ENCODE measurements around the gene PDZD2. TPM values are rescaled to one million over a fixed set of nuclear protein-coding genes. Genes with fewer than 3 reads are reported as not detected.
A peak's percentile ranks its signal among the peaks of the same experiment; 100 is the strongest.

Gene PDZD2
- total RNA-seq, 3 donors from 2014 or later (not counting 1 experiment from before 2014, with no cell fraction given): 0.50 to 1.3 (median 0.66) TPM

DNA sequence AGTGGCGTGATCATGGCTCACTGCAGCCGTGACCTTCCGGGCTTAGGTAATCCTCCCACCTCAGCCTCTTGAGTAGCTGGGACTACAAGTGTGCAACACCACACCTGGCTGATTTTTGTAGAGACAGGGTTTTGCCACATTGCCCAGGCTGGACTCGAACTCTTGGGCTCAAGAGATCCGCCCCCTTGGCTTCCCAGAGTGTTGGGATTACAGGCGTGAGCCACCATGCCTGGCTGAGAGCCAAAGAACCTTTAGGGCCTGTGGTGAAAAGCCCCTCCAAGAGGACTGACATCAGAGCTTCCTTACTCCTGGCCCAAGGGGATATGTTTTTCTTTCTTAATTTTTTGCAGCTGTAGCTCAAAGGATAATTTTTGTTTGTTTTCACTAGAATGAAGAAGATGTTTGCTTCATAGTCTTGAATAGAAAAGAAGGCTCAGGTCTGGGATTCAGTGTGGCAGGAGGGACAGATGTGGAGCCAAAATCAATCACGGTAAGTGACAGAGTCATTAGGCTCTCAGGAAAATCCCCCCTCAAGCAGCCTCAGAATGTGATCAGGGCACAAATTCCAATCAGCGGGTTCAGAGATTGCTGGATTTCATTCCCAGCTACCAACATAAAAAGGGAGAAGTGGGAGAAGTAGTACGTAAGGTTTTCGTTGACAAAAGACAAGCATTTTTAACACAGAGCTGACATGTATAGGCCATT, 458.1 kb downstream of the PDZD2 start:
- H3K9me3 ChIP-seq (ENCODE audit: control insufficient read depth, insufficient read depth, low read length): no peaks in the 10 kb centered on the region
- H3K4me1 ChIP-seq (ENCODE audit: control insufficient read depth, insufficient read depth, low read length): no peaks in the 10 kb centered on the region
- Mint-ChIP-seq H3K4me3 (no peak overlapping the region), H3K4me1 (peaks cover 5 to 6% of the 10 kb centered on the region in 2 donors), H3K36me3 (no peaks in the 10 kb centered on the region), H3K27me3 (ENCODE audit: low read depth in 2 of 2) (no peaks in the 10 kb centered on the region), H3K9me3 (no peaks in the 10 kb centered on the region), H3K27ac (no peak overlapping the region)
- 95% methylated on average over 9 of the region's 10 CpGs for WGBS (ENCODE audit: insufficient coverage)
- ATAC-seq (no peak), DNase-seq (no peak)
- TF ChIP-seq, protein P1, sequence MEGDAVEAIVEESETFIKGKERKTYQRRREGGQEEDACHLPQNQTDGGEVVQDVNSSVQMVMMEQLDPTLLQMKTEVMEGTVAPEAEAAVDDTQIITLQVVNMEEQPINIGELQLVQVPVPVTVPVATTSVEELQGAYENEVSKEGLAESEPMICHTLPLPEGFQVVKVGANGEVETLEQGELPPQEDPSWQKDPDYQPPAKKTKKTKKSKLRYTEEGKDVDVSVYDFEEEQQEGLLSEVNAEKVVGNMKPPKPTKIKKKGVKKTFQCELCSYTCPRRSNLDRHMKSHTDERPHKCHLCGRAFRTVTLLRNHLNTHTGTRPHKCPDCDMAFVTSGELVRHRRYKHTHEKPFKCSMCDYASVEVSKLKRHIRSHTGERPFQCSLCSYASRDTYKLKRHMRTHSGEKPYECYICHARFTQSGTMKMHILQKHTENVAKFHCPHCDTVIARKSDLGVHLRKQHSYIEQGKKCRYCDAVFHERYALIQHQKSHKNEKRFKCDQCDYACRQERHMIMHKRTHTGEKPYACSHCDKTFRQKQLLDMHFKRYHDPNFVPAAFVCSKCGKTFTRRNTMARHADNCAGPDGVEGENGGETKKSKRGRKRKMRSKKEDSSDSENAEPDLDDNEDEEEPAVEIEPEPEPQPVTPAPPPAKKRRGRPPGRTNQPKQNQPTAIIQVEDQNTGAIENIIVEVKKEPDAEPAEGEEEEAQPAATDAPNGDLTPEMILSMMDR (IDR thresholded peaks at IDR 0.05): no peak
- intact Hi-C loops (cut with micrococcal nuclease): no loop called here
- no peak overlapping the region for H3K4me3 ChIP-seq (ENCODE audit: low read length)
- peaks cover 29% of the 10 kb centered on the region for H3K36me3 ChIP-seq (ENCODE audit: control insufficient read depth, insufficient read depth, low read length)
- no peak overlapping the region for H3K27ac ChIP-seq (ENCODE audit: low read length)
- no peaks in the 10 kb centered on the region for H3K27me3 ChIP-seq (ENCODE audit: control insufficient read depth, insufficient read depth, low read length)

DNA sequence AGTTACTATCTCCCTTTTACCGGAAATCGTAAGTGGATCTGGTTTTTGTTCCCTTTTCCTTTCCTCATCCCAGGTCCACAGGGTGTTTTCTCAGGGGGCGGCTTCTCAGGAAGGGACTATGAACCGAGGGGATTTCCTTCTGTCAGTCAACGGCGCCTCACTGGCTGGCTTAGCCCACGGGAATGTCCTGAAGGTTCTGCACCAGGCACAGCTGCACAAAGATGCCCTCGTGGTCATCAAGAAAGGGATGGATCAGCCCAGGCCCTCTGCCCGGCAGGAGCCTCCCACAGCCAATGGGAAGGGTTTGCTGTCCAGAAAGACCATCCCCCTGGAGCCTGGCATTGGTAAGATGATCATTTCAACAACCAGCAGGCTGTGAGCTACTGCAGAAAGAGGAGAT, 459.4 kb downstream of the PDZD2 start:
- H3K4me3 ChIP-seq (ENCODE audit: low read length): no peak overlapping the region
- DNase-seq (no peak), ATAC-seq (no peak)
- Mint-ChIP-seq H3K4me3 (no peak overlapping the region), H3K27ac (no peak overlapping the region), H3K27me3 (ENCODE audit: low read depth in 2 of 2) (no peaks in the 10 kb centered on the region), H3K4me1 (peaks cover 1 to 2% of the 10 kb centered on the region in 2 donors), H3K36me3 (peaks cover 8% of the 10 kb centered on the region), H3K9me3 (no peaks in the 10 kb centered on the region)
- H3K27me3 ChIP-seq (ENCODE audit: control insufficient read depth, insufficient read depth, low read length): no peaks in the 10 kb centered on the region
- no peaks in the 10 kb centered on the region for H3K9me3 ChIP-seq (ENCODE audit: control insufficient read depth, insufficient read depth, low read length)
- H3K4me1 ChIP-seq (ENCODE audit: control insufficient read depth, insufficient read depth, low read length): no peaks in the 10 kb centered on the region
- H3K27ac ChIP-seq (ENCODE audit: low read length): no peak overlapping the region
- 91% methylated on average over 9 of the region's 9 CpGs for WGBS (ENCODE audit: insufficient coverage)
- peaks cover 34% of the 10 kb centered on the region for H3K36me3 ChIP-seq (ENCODE audit: control insufficient read depth, insufficient read depth, low read length)
- intact Hi-C loops (cut with micrococcal nuclease): no loop called here
- TF ChIP-seq, protein P1 (IDR thresholded peaks at IDR 0.05): no peak

DNA sequence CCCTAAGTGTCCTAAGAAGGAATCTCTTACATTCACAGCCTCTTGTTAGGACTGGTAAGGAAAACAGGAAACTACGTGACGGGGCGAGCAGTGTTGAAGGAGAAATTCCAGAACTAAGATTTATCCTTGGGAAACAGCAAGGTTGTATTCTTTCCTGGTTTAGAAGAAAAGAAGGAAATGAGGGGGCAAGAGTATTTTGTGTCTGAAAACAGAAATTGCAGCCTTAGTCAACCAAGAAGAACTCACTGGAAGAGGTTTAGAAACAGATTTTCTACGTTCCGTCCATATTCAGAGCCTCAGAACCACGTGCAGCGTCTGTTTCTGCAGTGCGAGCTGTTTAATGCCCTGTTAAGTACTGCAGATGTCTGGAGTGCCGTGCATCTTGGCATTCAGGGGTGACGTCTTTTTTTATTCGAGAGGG, 460.0 kb downstream of the PDZD2 start:
- Histone ChIP-seq H3K4me3 (ENCODE audit: low read length) (no peak overlapping the region), H3K27me3 (ENCODE audit: control insufficient read depth, insufficient read depth, low read length) (no peaks in the 10 kb centered on the region), H3K9me3 (ENCODE audit: control insufficient read depth, insufficient read depth, low read length) (no peaks in the 10 kb centered on the region), H3K4me1 (ENCODE audit: control insufficient read depth, insufficient read depth, low read length) (no peaks in the 10 kb centered on the region), H3K36me3 (ENCODE audit: control insufficient read depth, insufficient read depth, low read length) (peaks cover 38% of the 10 kb centered on the region), H3K27ac (ENCODE audit: low read length) (no peak overlapping the region)
- Mint-ChIP-seq H3K27me3 (ENCODE audit: low read depth in 2 of 2) (no peaks in the 10 kb centered on the region), H3K4me3 (no peak overlapping the region), H3K9me3 (no peaks in the 10 kb centered on the region), H3K36me3 (peaks cover 8% of the 10 kb centered on the region), H3K4me1 (no peaks in the 10 kb centered on the region), H3K27ac (peak overlapping the region in 1 of 2 donors; percentile 25)
- ATAC-seq: no peak
- no peak for DNase-seq
- TF ChIP-seq, protein P1 (IDR thresholded peaks at IDR 0.05): no peak
- 94% methylated on average over 11 of the region's 11 CpGs for WGBS (ENCODE audit: insufficient coverage)
- intact Hi-C loops (cut with micrococcal nuclease): no loop called here

Data from natural killer cell (primary cell).